ENCODE results near the gene APEX2. TPM values are rescaled to one million over a fixed set of nuclear protein-coding genes. Genes with fewer than 3 reads are reported as not detected.
A peak's percentile ranks its signal among the peaks of the same experiment; 100 is the strongest.
"Not testable (repeated sequence)": the region's sequence is repeated elsewhere in the genome, so short reads cannot be mapped to it uniquely, and the experiment has no call there.

APEX2 gene
- total RNA-seq, 2 donors from 2014 or later = 6.6 to 7.7 TPM

DNA sequence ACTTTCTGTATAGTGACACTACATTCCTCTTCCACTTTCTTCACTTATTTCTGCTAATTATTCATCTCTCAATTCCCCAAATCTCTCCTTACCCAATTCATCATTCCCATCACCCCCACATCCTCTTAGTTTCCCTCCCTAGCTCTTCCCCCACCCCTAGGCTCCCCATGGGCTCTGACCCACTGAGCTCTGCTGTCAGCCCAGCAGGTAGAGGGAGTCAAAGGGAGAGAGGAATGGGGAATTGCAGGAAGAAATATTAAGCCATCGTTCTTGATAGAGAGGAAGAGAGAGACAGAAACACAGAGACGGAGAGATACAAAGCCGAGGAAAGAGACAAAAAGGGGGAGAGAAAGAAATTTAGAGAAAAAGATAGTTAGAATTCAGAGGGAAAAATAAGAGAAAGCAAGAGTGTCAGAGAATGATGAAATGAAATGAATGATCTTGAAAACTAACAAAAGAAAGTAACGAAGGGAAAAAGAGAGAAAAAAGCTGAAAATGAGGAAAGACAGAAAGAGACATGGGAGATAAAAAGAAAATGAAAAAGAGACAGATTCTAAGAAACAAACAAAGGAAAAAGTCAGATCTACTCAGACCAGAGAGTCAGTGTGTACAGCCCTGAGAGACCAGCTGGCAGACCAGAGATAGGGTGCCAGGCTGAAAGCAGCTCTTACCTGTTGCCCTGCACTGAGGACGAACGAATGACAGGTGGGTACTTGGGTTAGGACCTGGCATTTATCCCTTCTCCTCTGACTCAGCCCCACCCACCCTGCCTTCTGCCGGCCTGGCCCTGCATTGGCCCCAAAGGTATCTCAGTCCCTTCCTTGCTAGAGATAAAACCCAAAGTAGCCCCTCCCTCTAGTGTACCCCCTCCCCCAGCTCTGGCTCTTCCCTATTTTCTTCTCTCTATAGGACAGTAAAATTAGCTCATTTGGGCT, 30.4 kb downstream of the APEX2 start, which contains the start of gene ALAS2:
Gene ALAS2, minus strand, starts transcription at position 707 of the 935 bp plus-strand sequence. CDS start 4,977 bp downstream, outside the sequence.
- DNase-seq (ENCODE audit: low spot score) = no peak
- peaks cover 0 to 3% of the 10 kb centered on the region in 2 donors for H3K9me3 ChIP-seq
- no peaks in the 10 kb centered on the region for H3K27me3 ChIP-seq
- H3K27ac ChIP-seq = no peak within 1 kb of the TSS
- TF ChIP-seq, protein P1, sequence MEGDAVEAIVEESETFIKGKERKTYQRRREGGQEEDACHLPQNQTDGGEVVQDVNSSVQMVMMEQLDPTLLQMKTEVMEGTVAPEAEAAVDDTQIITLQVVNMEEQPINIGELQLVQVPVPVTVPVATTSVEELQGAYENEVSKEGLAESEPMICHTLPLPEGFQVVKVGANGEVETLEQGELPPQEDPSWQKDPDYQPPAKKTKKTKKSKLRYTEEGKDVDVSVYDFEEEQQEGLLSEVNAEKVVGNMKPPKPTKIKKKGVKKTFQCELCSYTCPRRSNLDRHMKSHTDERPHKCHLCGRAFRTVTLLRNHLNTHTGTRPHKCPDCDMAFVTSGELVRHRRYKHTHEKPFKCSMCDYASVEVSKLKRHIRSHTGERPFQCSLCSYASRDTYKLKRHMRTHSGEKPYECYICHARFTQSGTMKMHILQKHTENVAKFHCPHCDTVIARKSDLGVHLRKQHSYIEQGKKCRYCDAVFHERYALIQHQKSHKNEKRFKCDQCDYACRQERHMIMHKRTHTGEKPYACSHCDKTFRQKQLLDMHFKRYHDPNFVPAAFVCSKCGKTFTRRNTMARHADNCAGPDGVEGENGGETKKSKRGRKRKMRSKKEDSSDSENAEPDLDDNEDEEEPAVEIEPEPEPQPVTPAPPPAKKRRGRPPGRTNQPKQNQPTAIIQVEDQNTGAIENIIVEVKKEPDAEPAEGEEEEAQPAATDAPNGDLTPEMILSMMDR (IDR thresholded peaks at IDR 0.05) = no peak
- no peaks in the 10 kb centered on the region for H3K4me1 ChIP-seq
- H3K36me3 ChIP-seq = no peaks in the 10 kb centered on the region
- no peak within 1 kb of the TSS for H3K4me3 ChIP-seq

DNA sequence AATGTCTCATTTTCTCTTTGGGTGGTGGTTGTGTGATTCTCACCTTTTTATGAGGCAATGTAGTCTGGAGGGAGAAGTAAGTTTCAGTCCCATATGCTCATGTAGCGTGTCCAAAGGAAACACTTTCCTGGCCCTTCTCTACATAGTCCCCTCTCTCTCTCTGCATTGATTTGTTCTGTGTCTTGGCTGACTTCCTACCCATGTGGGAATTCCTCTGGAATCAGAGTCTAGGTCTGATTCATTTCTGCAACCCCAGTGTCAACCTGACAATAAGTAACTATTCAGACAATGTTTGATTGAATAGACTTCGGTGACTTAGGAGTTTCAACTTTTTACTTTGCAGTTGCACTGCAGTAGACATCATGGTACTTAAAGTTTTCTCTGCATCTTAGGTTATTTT, 33.3 kb downstream of the APEX2 start:
- no peaks in the 10 kb centered on the region for H3K27me3 ChIP-seq
- H3K27ac ChIP-seq = no peak overlapping the region
- H3K4me1 ChIP-seq = no peaks in the 10 kb centered on the region
- no peak overlapping the region for H3K4me3 ChIP-seq
- TF ChIP-seq, protein P1 (IDR thresholded peaks at IDR 0.05) = no peak
- H3K9me3 ChIP-seq = peaks cover 0 to 4% of the 10 kb centered on the region in 2 donors
- H3K36me3 ChIP-seq = no peaks in the 10 kb centered on the region
- DNase-seq (ENCODE audit: low spot score) = no peak

DNA sequence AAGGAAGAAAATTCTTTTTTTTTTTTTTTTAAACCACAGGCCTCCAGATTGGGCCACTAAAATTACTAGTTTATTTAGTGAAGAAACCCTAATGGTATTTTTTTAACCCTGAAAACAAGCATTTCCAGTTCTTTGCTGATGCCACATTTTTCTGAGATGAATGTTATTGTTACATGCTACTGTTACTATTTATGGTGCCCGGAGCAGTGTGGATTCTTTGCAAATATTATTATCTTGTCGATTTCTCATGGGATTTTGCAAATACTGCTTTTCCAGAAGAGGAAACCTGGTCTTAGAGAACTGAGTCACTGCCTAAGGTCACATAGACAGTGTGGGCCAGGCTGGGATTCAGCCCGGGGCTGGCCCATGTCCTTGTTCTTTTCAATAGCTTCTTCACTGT, 39.3 kb downstream of the APEX2 start:
- no peak for DNase-seq (ENCODE audit: low spot score)
- no peaks in the 10 kb centered on the region for H3K36me3 ChIP-seq
- H3K27me3 ChIP-seq = no peaks in the 10 kb centered on the region
- H3K4me3 ChIP-seq = no peak overlapping the region
- TF ChIP-seq, protein P1 (IDR thresholded peaks at IDR 0.05) = no peak
- H3K27ac ChIP-seq = no peak overlapping the region
- peaks cover 0 to 4% of the 10 kb centered on the region in 2 donors for H3K9me3 ChIP-seq
- no peaks in the 10 kb centered on the region for H3K4me1 ChIP-seq

DNA sequence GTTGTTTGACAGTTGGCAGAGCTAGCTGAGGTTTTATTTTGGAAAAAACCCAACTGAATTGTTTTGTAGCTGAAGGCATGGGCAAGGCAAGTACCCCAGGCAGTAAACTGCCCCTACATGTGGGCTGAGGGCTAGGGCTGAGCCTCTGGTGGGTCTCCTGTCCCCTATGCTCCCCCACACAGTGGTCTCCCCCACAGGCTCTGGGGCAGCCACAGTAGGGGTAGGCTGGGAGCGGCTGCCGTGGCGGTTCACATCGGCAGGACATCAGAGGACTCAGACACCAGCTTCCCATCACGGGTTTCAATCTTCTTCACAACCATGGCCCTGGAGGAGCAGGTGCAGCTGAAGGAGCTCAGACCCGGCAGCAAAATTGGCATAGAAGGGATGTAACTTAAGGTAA, 41.4 kb downstream of the APEX2 start:
- Histone ChIP-seq H3K4me3 (no peak overlapping the region), H3K4me1 (no peaks in the 10 kb centered on the region), H3K36me3 (no peaks in the 10 kb centered on the region), H3K9me3 (no peaks in the 10 kb centered on the region), H3K27ac (no peak overlapping the region), H3K27me3 (no peaks in the 10 kb centered on the region)
- TF ChIP-seq, protein P1 (IDR thresholded peaks at IDR 0.05) = no peak
- DNase-seq (ENCODE audit: low spot score) = no peak

DNA sequence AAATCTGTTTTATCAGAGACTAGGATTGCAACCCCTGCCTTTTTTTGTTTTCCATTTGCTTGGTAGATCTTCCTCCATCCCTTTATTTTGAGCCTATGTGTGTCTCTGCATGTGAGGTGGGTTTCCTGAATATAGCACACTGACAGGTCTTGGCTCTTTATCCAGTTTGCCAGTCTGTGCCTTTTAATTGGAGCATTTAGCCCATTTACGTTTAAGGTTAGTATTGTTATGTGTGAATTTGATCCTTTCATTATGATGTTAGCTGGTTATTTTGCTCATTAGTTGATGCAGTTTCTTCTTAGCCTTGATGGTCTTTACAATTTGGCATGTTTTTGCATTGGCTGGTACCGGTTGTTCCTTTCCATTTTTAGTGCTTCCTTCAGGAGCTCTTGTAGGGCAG, 50.4 kb downstream of the APEX2 start:
- H3K4me1 ChIP-seq; H3K36me3 ChIP-seq; H3K9me3 ChIP-seq; DNase-seq (ENCODE audit: low spot score); H3K27ac ChIP-seq; H3K4me3 ChIP-seq; H3K27me3 ChIP-seq: not testable (repeated sequence)

DNA sequence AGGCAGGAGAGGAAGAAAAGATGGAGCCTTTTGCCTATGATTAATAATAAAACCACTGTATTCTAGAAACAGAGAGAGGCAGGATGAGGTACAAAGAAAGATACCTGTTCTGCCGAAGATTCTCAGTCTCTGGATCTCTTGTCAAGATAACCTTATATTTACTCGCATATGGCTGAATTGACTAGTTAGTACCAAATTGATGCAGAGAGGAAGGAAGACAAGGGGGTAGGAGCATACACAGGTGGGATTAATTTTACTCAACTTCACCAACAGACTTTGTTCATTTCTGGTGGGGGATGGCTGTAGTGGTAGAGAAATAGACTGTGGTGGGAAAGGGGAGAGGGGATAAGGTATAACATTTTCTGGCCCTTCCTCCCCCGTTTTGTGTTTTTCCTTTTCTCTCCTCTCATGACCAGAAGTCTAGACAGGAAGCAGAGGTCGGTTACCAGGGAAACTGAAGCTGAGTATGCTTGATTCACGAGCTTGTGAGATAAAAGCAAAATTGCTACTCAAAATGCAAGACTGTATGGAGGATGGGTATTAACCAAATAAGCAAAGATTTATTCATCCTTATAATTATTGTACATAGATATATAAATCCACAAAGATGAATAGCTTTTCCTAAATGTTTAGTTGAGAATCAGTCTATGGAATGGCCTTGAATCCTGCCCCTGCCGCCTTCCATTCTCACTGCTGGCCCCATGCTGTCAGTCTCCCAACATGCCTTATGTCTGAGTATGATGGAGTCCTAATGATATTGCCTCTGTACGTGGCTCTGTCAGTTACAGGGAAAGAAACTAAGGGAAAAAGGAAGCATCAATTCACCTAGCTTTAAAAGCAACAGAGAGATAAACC, 56.9 kb downstream of the APEX2 start:
- no peak for DNase-seq (ENCODE audit: low spot score)
- Histone ChIP-seq H3K4me1 (no peaks in the 10 kb centered on the region), H3K36me3 (no peaks in the 10 kb centered on the region), H3K4me3 (peak overlapping the region in 1 of 2 donors; percentile 23), H3K27ac (no peak overlapping the region), H3K9me3 (no peaks in the 10 kb centered on the region), H3K27me3 (no peaks in the 10 kb centered on the region)
- TF ChIP-seq, protein P1 (IDR thresholded peaks at IDR 0.05) = no peak
